Mucosa of descending colon (tissue), 3 donors: Measurements from ENCODE around the gene PPEF1. TPM values are rescaled to one million over a fixed set of nuclear protein-coding genes. Genes with fewer than 3 reads are reported as not detected.

ENCODE experiments used
- ATAC-seq: fragments of 200-7000 bp; cut with Tn5 transposase; one replicate; pipeline ENCODE4 v1.9.1; 2020; ENCODE audit warnings: mild to moderate bottlenecking, moderate library complexity
- DNase-seq, 3 donors: peaks; one replicate each; pipeline ENCODE4 v3.0.0-alpha.2; 2020
- H3K36me3 ChIP-seq: fragments of 200-600 bp; one replicate; pipeline ENCODE4 v1.8.0; 2021; ENCODE audit warnings: low read depth, mild to moderate bottlenecking
- H3K4me1 ChIP-seq: fragments of 200-600 bp; one replicate; pipeline ENCODE4 v1.8.0; 2021; ENCODE audit warnings: low read depth, mild to moderate bottlenecking
- H3K4me3 ChIP-seq: fragments of 200-600 bp; one replicate; pipeline ENCODE4 v1.8.0; 2021; ENCODE audit warnings: mild to moderate bottlenecking
- H3K9me3 ChIP-seq: fragments of 200-600 bp; one replicate; pipeline ENCODE4 v1.8.0; 2021; ENCODE audit warnings: mild to moderate bottlenecking
- intact Hi-C, 2 donors: fragments of 100-400 bp; cut with DNase I in 1 of 2; cut with micrococcal nuclease in 1 of 2; formaldehyde crosslinking; loops; one replicate each; pipeline versions ENCODE4 v1.11.0 to v1.11.1; 2022; cut with DNase I, micrococcal nuclease
- total RNA-seq, 3 donors: library from RNA; stranded (reverse); fragmentation: NEBNext Ultra II Directional in 2 of 3; extraction: Animal tissue kit (Norgen Biotek cat#: 25700) in 2 of 3; gene quantifications; one replicate each; pipeline versions ENCODE4 v1.2.1 to v1.2.4, GENCODE V29; 2021 to 2023
- TF ChIP-seq, protein P1 (sequence below): fragments of 200-600 bp; IDR thresholded peaks from one replicate; pipeline ENCODE4 v1.8.0; 2022; ENCODE audit warnings: antibody characterized with exemption, mild to moderate bottlenecking
- donor health status: DM: no; HTN: no; CAD: no; lungs with moderate emphysema.
- donor health status: DM: no; HTN: no; CAD: no.
- donor health status: DM: no; HTN: yes; CAD: no.

PPEF1 gene
- total RNA-seq, 3 donors from 2014 or later, result 0.22 to 0.24 TPM; not detected in 1

DNA sequence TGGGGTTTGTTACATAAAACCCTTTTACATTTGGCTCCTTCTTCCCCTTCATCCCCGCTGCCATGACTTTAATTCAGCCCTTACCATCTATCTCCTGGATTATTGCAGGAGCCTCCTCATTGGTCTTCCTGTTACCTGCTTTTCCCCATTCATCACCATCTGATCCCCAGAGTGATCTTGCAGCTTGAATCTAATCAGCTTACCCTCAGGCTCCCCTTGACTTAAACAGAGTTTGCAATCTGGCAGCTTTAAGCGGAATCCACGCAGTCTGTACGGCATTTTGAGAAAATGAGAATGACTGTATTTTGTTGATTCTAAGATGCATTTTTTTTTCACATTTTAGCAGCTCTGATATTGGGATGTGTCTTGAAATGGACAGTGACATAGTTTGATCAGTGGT, 14.9 kb upstream of the PPEF1 start:
- Histone ChIP-seq H3K9me3 (no peaks in the 10 kb centered on the region), H3K36me3 (no peaks in the 10 kb centered on the region), H3K4me1 (no peaks in the 10 kb centered on the region), H3K4me3 (no peak overlapping the region)
- intact Hi-C loops, result no loop called here
- ATAC-seq, result no peak
- TF ChIP-seq, protein P1, sequence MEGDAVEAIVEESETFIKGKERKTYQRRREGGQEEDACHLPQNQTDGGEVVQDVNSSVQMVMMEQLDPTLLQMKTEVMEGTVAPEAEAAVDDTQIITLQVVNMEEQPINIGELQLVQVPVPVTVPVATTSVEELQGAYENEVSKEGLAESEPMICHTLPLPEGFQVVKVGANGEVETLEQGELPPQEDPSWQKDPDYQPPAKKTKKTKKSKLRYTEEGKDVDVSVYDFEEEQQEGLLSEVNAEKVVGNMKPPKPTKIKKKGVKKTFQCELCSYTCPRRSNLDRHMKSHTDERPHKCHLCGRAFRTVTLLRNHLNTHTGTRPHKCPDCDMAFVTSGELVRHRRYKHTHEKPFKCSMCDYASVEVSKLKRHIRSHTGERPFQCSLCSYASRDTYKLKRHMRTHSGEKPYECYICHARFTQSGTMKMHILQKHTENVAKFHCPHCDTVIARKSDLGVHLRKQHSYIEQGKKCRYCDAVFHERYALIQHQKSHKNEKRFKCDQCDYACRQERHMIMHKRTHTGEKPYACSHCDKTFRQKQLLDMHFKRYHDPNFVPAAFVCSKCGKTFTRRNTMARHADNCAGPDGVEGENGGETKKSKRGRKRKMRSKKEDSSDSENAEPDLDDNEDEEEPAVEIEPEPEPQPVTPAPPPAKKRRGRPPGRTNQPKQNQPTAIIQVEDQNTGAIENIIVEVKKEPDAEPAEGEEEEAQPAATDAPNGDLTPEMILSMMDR, result no peak
- no peak for DNase-seq

DNA sequence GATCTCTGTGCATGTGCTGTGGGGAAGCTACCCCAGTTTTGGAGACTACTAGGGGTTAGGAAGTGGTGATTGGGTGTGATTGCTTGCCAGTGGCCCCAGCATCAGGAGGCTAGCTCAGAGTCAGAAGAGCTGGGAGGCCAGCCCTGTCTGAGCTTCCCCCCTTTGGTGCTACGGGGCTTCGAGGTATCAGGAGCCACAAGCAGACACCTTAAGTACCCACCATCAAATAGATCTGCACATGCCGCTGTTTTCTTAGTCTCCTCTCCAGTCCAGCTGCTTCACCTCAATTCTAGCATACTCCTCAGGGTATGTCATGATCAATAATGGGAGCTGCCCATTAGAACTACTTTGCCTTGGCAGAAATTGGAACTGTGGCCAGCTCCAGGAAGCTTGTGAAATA, 10.8 kb upstream of the PPEF1 start:
- TF ChIP-seq, protein P1, result no peak
- DNase-seq (no peak), ATAC-seq (no peak)
- Histone ChIP-seq H3K9me3 (no peaks in the 10 kb centered on the region), H3K36me3 (no peaks in the 10 kb centered on the region), H3K4me1 (no peaks in the 10 kb centered on the region), H3K4me3 (no peak overlapping the region)
- intact Hi-C loops, result no loop called here

DNA sequence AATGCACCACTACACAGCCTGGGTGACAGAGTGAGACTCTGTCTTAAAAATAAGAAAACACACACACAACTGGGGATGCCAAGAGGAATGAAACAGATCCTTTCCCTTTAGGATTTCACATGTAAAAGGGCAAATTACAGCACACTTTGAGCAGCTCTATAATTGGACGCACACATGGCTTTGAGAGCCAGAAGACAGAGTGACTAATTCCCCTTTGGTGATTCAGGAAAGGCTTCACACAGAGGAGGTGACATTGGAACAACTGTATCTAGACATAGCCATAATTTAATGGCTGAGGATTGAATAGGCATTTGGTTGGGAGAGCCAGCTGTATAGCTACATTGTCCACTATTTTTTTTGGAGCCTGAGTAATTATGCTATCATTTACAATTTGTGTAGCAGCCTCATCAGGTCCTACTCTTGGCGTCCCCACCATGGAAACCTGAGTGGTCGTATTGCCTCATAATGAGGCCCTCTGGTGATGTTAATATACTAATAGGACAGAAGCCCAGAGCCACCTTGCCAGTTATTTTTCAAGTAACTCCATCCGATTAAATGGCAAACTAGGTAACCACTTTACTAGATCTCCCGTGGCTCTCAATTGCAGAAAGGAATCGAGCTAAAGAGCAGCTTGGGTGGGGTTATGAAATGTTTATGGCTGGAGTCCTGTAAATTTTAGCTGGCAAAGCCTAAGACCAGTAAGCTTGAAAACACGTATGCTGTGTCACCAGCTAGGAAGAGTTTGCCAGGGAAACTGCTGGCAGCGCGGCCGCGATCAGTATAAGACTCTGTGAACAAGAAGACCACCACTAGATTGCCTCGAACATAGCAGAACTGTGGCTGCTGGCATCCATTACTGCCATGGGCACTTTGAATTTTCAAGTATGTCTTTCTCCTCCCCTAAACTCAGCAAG, 8.5 kb upstream of the PPEF1 start:
- Histone ChIP-seq H3K4me1 (no peaks in the 10 kb centered on the region), H3K4me3 (no peak overlapping the region), H3K9me3 (no peaks in the 10 kb centered on the region), H3K36me3 (no peaks in the 10 kb centered on the region)
- TF ChIP-seq, protein P1, result no peak
- ATAC-seq, result no peak
- no peak for DNase-seq
- intact Hi-C loops, result no loop called here

DNA sequence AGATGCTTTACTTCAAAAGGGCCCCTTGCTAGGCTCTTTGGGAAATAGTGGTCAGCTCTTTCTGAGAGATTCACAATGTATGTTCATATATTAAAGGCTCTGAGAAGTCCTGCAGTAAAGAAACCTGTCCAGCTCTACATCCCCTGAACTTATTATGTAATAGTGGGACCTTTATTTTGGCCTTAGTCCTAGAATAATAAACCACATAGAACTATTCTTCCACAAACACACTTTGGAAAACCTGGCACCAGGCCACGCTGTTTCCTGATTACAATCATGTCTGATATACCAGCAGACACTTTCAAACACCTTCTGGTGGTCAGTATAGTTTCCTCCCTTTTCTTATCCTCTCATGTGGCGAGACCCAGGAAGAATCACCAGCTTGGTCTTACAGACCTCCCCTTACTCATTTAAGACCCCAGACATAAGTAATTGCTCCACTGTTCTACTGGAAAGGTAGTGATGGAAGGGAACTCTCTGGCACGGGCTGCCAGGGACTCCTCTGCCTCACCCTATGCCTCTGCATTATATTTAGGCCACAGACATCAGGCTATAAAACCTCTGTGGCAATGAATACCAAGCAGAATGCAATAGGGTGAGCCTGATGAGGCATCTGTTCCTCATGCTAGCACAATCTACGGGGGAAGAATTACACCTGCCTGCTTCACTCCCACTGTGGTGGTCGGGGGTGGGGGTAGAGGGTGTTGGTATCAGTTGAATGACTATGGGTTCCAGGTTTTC, 5.7 kb upstream of the PPEF1 start:
- Histone ChIP-seq H3K36me3 (no peaks in the 10 kb centered on the region), H3K4me1 (no peaks in the 10 kb centered on the region), H3K4me3 (no peak overlapping the region), H3K9me3 (no peaks in the 10 kb centered on the region)
- DNase-seq (peak in 1 of 3 donors; percentile 35), ATAC-seq (no peak)
- intact Hi-C loops, result no loop called here
- TF ChIP-seq, protein P1, result no peak

DNA sequence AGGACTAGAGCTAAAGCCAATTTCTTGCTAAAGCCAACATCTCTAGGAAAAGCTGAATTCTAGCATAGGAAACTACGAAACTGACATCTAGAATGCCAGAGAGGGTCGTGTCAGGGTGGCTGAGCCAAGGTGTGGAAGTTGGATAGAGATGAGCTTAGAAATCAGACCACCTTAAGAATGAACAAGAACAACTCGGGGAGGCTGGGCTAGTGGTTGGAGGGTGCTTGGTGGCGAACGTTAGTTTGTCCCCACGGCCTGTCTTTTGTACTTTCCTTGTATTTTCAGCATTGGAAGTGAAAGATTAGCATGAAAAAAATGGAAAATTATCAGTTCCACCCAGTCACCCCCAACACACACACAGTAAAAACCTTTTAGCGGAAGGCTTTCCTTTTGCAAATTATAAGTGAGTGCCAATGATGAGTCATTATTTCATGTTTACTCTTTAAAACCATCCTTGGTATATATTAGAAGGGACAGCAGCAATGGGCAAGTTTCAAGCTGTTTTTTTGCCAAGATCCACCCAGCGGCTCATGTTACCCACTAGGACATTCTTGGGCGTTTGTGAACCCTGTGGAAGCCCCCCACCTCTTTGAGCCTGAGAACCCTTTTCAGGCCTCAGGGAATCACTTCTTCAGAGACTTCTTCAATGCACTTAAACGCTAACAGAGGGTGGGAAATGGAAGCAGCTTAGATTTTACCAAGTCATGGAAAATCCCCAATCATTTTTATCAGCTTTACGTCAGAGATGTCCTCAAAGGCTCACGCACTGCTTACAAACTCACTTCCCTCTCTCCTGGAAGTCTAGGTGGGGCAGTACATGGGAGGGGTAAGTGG, 4.9 kb upstream of the PPEF1 start:
- H3K36me3 ChIP-seq, result no peaks in the 10 kb centered on the region
- H3K4me3 ChIP-seq, result no peak overlapping the region
- intact Hi-C loops, result no loop called here
- DNase-seq (no peak), ATAC-seq (no peak)
- H3K4me1 ChIP-seq, result no peaks in the 10 kb centered on the region
- TF ChIP-seq, protein P1, result no peak
- no peaks in the 10 kb centered on the region for H3K9me3 ChIP-seq
